ENCODE results near the gene C13orf42. TPM values are rescaled to one million over a fixed set of nuclear protein-coding genes. Genes with fewer than 3 reads are reported as not detected.

C13orf42 gene
- total and polyA plus RNA-seq, 2 donors (not counting 3 experiments of a cell fraction or from before 2014, with no cell fraction given): not detected

GRCh38 chr13:51041710-51042109 lies 69.4 kb downstream of the C13orf42 start:
- BruUV-seq (replicated peaks): no TSS peak
- Histone ChIP-seq H3K27me3 (ENCODE audit: control insufficient read depth in 2 of 2, insufficient read depth in 2 of 2, low read length in 2 of 2) (peaks cover 3% of the 10 kb centered on the region in 2 experiments), H4K20me1 (replicated peaks; ENCODE audit: control insufficient read depth, extremely low read depth, insufficient read depth, low read length) (no peaks in the 10 kb centered on the region), H3K79me2 (ENCODE audit: control insufficient read depth, insufficient read depth, low read length) (no peaks in the 10 kb centered on the region), H3K9ac (replicated peaks; ENCODE audit: extremely low read depth, insufficient read depth, low read length) (no peak overlapping the region), H2AFZ (ENCODE audit: low read depth, low read length) (no peak overlapping the region), H3K4me1 (ENCODE audit: control insufficient read depth, extremely low read depth, insufficient read depth, low read length) (no peaks in the 10 kb centered on the region), H3K9me3 (replicated peaks; ENCODE audit: control insufficient read depth, insufficient read depth, low read length) (no peaks in the 10 kb centered on the region), H3K4me2 (ENCODE audit: insufficient read depth, low read length) (no peak overlapping the region), H3K4me3 (replicated peaks in 1 of 3; ENCODE audit: insufficient read depth in 1 of 3, low read depth in 1 of 3, low read length in 3 of 3) (no peak overlapping the region), H3K9me1 (replicated peaks; ENCODE audit: control insufficient read depth, extremely low read depth, insufficient read depth, low read length) (no peaks in the 10 kb centered on the region), H3K36me3 (ENCODE audit: control insufficient read depth in 2 of 2, extremely low read depth in 1 of 2, insufficient read depth in 2 of 2, low read length in 2 of 2) (no peaks in the 10 kb centered on the region), H3K27ac (ENCODE audit: insufficient read depth, low read depth, low read length) (no peak overlapping the region)
- ChIA-PET CTCF (no interaction called here), POLR2A (no interaction called here)
- no peak for TF ChIP-seq GATA2 (IDR thresholded peaks at IDR 0.05; ENCODE audit: insufficient read depth, insufficient read length, low read depth, low read length)
- no peak for TF ChIP-seq MAX (IDR thresholded peaks at IDR 0.05; ENCODE audit: insufficient read depth, insufficient read length)
- FAIRE-seq (no peak), DNase-seq (ENCODE audit: low read depth, low spot score) (no peak)
- intact Hi-C loops (cut with micrococcal nuclease): no loop called here
- dilution Hi-C loops (cut with MboI; ENCODE audit: extremely low pct_ligation_motif_present, low sequenced_read_pairs): no loop called here

DNA sequence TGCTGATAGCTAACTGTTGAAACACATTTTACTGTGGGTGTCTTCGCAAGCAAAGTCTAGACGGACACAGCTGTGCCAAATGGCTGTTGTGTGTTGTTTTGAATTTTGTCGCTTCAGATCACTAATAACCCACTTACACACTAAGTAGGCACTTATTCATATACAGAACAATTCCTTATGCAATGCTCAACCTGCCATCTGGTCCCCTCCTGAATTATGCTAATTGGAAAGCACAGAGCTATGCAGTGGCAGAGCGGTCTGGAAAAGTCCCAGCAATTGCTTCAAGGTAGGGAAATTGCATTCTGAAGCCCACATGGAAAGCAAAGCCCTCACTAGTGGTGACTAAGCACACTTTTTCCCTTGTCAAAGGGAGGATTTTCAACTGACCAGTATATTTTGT lies 69.9 kb downstream of the C13orf42 start:
- intact Hi-C loops (cut with micrococcal nuclease): no loop called here
- Histone ChIP-seq H3K27me3 (ENCODE audit: control insufficient read depth in 2 of 2, insufficient read depth in 2 of 2, low read length in 2 of 2) (peaks cover 5 to 7% of the 10 kb centered on the region in 2 experiments), H3K79me2 (ENCODE audit: control insufficient read depth, insufficient read depth, low read length) (no peaks in the 10 kb centered on the region), H3K36me3 (ENCODE audit: control insufficient read depth in 2 of 2, extremely low read depth in 1 of 2, insufficient read depth in 2 of 2, low read length in 2 of 2) (no peaks in the 10 kb centered on the region), H3K4me1 (ENCODE audit: control insufficient read depth, extremely low read depth, insufficient read depth, low read length) (no peaks in the 10 kb centered on the region), H3K4me3 (replicated peaks in 1 of 3; ENCODE audit: insufficient read depth in 1 of 3, low read depth in 1 of 3, low read length in 3 of 3) (no peak overlapping the region), H2AFZ (ENCODE audit: low read depth, low read length) (no peak overlapping the region), H3K9me3 (replicated peaks; ENCODE audit: control insufficient read depth, insufficient read depth, low read length) (no peaks in the 10 kb centered on the region), H4K20me1 (replicated peaks; ENCODE audit: control insufficient read depth, extremely low read depth, insufficient read depth, low read length) (no peaks in the 10 kb centered on the region), H3K27ac (ENCODE audit: insufficient read depth, low read depth, low read length) (no peak overlapping the region), H3K9me1 (replicated peaks; ENCODE audit: control insufficient read depth, extremely low read depth, insufficient read depth, low read length) (no peaks in the 10 kb centered on the region), H3K4me2 (ENCODE audit: insufficient read depth, low read length) (no peak overlapping the region), H3K9ac (replicated peaks; ENCODE audit: extremely low read depth, insufficient read depth, low read length) (no peak overlapping the region)
- TF ChIP-seq EZH2 (IDR thresholded peaks at IDR 0.05; ENCODE audit: borderline replicate concordance, low read depth, low read length, severe bottlenecking) (no peak), MYC (IDR thresholded peaks at IDR 0.05; ENCODE audit: low read depth, low read length) (no peak), POLR2A (IDR thresholded peaks at IDR 0.05; ENCODE audit: low read depth, low read length) (no peak), CTCF (IDR thresholded peaks at IDR 0.05; ENCODE audit: extremely low read depth in 1 of 2, insufficient read depth in 1 of 2, low read depth in 1 of 2, low read length in 2 of 2) (no peak), POLR2AphosphoS5 (IDR thresholded peaks at IDR 0.05; ENCODE audit: insufficient read depth, low read depth, low read length) (no peak), GATA2 (IDR thresholded peaks at IDR 0.05; ENCODE audit: insufficient read depth, insufficient read length, low read depth, low read length) (no peak), MAX (IDR thresholded peaks at IDR 0.05; ENCODE audit: insufficient read depth, insufficient read length) (no peak), JUN (IDR thresholded peaks at IDR 0.05; ENCODE audit: borderline replicate concordance, insufficient read depth, insufficient read length, low read depth) (no peak), FOS (IDR thresholded peaks at IDR 0.05; ENCODE audit: borderline replicate concordance, insufficient read depth, low read length) (no peak)
- ChIA-PET POLR2A (no interaction called here), CTCF (no interaction called here)
- DNase-seq (ENCODE audit: low read depth, low spot score) (no peak), FAIRE-seq (no peak)
- dilution Hi-C loops (cut with MboI; ENCODE audit: extremely low pct_ligation_motif_present, low sequenced_read_pairs): no loop called here
- no TSS peak for BruUV-seq (replicated peaks)
